Tibial nerve (tissue), 3 donors: ENCODE measurements around the gene ARX.

Experiments used
- CTCF ChIP-seq, 5 experiments: fragments of 200-600 bp in 3 of 5; fragments of 450-650 bp in 2 of 5; sonication (generic) in 3 of 5; IDR thresholded peaks; one replicate each; pipeline ENCODE4 v1.5.1; 2016 to 2019; ENCODE audit warnings: antibody characterized with exemption in 5 of 5, mild to moderate bottlenecking in 3 of 5, moderate library complexity in 2 of 5
- POLR2A ChIP-seq, 2 donors: fragments of 450-650 bp; IDR thresholded peaks; one replicate each; pipeline ENCODE4 v1.6.1; 2017; ENCODE audit warnings: antibody characterized with exemption in 2 of 2, mild to moderate bottlenecking in 2 of 2, moderate library complexity in 2 of 2

- TF ChIP-seq POLR2A (IDR thresholded peaks at IDR 0.05) (no peak), CTCF (IDR thresholded peaks at IDR 0.05) (no peak)
Observed at GRCh38 chrX:25007059-25008053, 8.4 kb downstream of the ARX start.
